B cell (primary cell): ENCODE data around the gene C19orf33.

Source experiments
- CTCF ChIP-seq: fragments of 200-600 bp; IDR thresholded peaks from one replicate; pipeline ENCODE4 v1.8.0; 2022; ENCODE audit warnings: antibody characterized with exemption, mild to moderate bottlenecking
- EZH2 ChIP-seq: IDR thresholded peaks from 2 replicates; pipeline ENCODE4 v1.6.1; 2012; ENCODE audit warnings: borderline replicate concordance, low read depth, mild to moderate bottlenecking, moderate library complexity, low read length; ENCODE audit not compliant: insufficient read depth, poor library complexity, severe bottlenecking

DNA sequence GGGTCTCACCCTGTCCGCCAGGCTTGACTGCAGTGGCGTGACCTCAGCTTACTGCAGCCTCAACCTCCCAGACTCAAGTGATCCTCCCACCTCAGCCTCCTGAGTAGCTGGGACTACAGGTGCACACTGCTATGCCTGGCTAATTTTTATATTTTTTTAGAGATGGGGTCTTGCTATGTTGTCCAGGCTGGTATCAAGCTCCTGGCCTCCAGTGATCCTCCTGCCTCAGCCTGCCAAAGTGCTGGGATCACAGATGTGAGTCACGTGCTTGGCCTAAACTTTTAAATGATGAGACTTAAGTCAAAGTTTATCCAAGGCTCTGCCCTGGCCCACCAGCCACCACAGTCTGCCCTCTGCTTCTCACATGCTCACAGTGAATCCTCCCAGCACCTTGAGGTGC is 2.2 kb downstream of the C19orf33 start:
- TF ChIP-seq CTCF (no peak), EZH2 (no peak)
